Measurements from ENCODE around the gene USP25.

- TF ChIP-seq CTCF (IDR thresholded peaks at IDR 0.05) = no peak
- no peak for TF ChIP-seq GABPB1 (CRISPR knock-in tag; IDR thresholded peaks at IDR 0.05)
- TF ChIP-seq MYBL2 (CRISPR knock-in tag; IDR thresholded peaks at IDR 0.05) = no peak
- TF ChIP-seq MAX (CRISPR knock-in tag; IDR thresholded peaks at IDR 0.05) = no peak
- TF ChIP-seq ATF2 (CRISPR knock-in tag; IDR thresholded peaks at IDR 0.05; ENCODE audit: borderline replicate concordance, low read depth) = no peak
- no peak for TF ChIP-seq JUN (CRISPR knock-in tag; IDR thresholded peaks at IDR 0.05)
- no peak for TF ChIP-seq TP53 (CRISPR knock-in tag; IDR thresholded peaks at IDR 0.05)
Measured at GRCh38 chr21:15703932-15704331, 25.9 kb upstream of the USP25 start.
